Measurements from ENCODE around the gene SKAP1. TPM values are rescaled to one million over a fixed set of nuclear protein-coding genes. Genes with fewer than 3 reads are reported as not detected.

Gene SKAP1
- total RNA-seq, 1 experiment from 2014 or later: 0.31 TPM

GRCh38 chr17:48432820-48433775, 3.1 kb upstream of the SKAP1 start:
- Histone ChIP-seq H3K4me1 (replicated peaks; ENCODE audit: insufficient read depth) (no peaks in the 10 kb centered on the region), H2AFZ (no peak overlapping the region), H3F3A (ENCODE audit: insufficient read depth, low read depth) (no peaks in the 10 kb centered on the region), H3K27ac (no peak overlapping the region), H3K4me3 (no peak overlapping the region), H3K36me3 (ENCODE audit: low read depth) (no peaks in the 10 kb centered on the region), H3K79me2 (ENCODE audit: low read depth) (no peaks in the 10 kb centered on the region), H3K9me3 (ENCODE audit: insufficient read depth, low read depth) (no peaks in the 10 kb centered on the region), H4K20me1 (ENCODE audit: insufficient read depth) (no peaks in the 10 kb centered on the region), H3K9me2 (ENCODE audit: insufficient read depth) (no peaks in the 10 kb centered on the region), H3K27me3 (ENCODE audit: insufficient read depth, low read depth) (no peaks in the 10 kb centered on the region), H3K4me2 (no peak overlapping the region)
- intact Hi-C loops (cut with micrococcal nuclease; ENCODE audit: unreplicated experiment): no loop called here
- TF ChIP-seq EZH2 (IDR thresholded peaks at IDR 0.05; ENCODE audit: low read depth) (no peak), CTCF (conservative IDR thresholded peaks at IDR 0.05) (no peak)
- POLR2A ChIA-PET (ENCODE audit: unreplicated experiment): no interaction called here
- no TSS peak for BruUV-seq (replicated peaks)
- DNase-seq: no peak
- CTCF ChIA-PET: no interaction called here

- H3K9me3 ChIP-seq (ENCODE audit: insufficient read depth, low read depth): no peaks in the 10 kb centered on the region
- H3K4me1 ChIP-seq (replicated peaks; ENCODE audit: insufficient read depth): no peaks in the 10 kb centered on the region
- intact Hi-C loops (cut with micrococcal nuclease; ENCODE audit: unreplicated experiment): no loop called here
- H3K27me3 ChIP-seq (ENCODE audit: insufficient read depth, low read depth): no peaks in the 10 kb centered on the region
- no TSS peak for BruUV-seq (replicated peaks)
- DNase-seq: no peak
- TF ChIP-seq EZH2 (IDR thresholded peaks at IDR 0.05; ENCODE audit: low read depth) (no peak), CTCF (conservative IDR thresholded peaks at IDR 0.05) (no peak)
- H4K20me1 ChIP-seq (ENCODE audit: insufficient read depth): no peaks in the 10 kb centered on the region
- no peak overlapping the region for H3K4me3 ChIP-seq
- ChIA-PET CTCF (no interaction called here), POLR2A (ENCODE audit: unreplicated experiment) (no interaction called here)
- H3K4me2 ChIP-seq: no peak overlapping the region
- no peaks in the 10 kb centered on the region for H3K9me2 ChIP-seq (ENCODE audit: insufficient read depth)
- H3K36me3 ChIP-seq (ENCODE audit: low read depth): no peaks in the 10 kb centered on the region
- no peak overlapping the region for H2AFZ ChIP-seq
- no peak overlapping the region for H3K27ac ChIP-seq
- H3K79me2 ChIP-seq (ENCODE audit: low read depth): no peaks in the 10 kb centered on the region
- no peaks in the 10 kb centered on the region for H3F3A ChIP-seq (ENCODE audit: insufficient read depth, low read depth)
These were observed 858 bp downstream of the SKAP1 start for GRCh38 chr17:48429156-48429555.

DNA sequence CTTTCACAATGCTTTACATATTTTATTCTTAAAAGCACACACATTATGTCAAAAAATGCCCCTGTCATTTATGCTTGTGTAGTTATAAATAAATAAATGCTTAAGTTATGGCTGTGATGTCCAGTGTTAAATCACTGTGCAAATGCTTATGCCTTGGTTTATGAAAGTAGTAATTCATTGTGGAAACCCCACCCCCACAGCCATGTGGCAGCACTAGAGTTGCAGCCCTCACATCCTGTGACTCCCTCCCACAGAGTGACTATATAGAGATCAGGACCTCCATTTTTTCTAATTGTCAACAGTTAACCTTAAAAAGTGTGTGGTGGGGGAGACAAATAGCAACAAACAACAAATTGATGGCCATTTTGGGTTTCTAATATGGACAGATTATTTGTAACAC, 2.4 kb downstream of the SKAP1 start:
- H3K9me3 ChIP-seq (ENCODE audit: insufficient read depth, low read depth): no peaks in the 10 kb centered on the region
- H3K4me1 ChIP-seq (replicated peaks; ENCODE audit: insufficient read depth): no peaks in the 10 kb centered on the region
- intact Hi-C loops (cut with micrococcal nuclease; ENCODE audit: unreplicated experiment): no loop called here
- ChIA-PET POLR2A (ENCODE audit: unreplicated experiment) (no interaction called here), CTCF (no interaction called here)
- no peak for DNase-seq
- H3K9me2 ChIP-seq (ENCODE audit: insufficient read depth): no peaks in the 10 kb centered on the region
- H3K27me3 ChIP-seq (ENCODE audit: insufficient read depth, low read depth): no peaks in the 10 kb centered on the region
- H3K4me3 ChIP-seq: no peak overlapping the region
- no TSS peak for BruUV-seq (replicated peaks)
- H3K4me2 ChIP-seq: no peak overlapping the region
- H3K79me2 ChIP-seq (ENCODE audit: low read depth): no peaks in the 10 kb centered on the region
- no peaks in the 10 kb centered on the region for H3F3A ChIP-seq (ENCODE audit: insufficient read depth, low read depth)
- no peak for TF ChIP-seq CTCF (conservative IDR thresholded peaks at IDR 0.05)
- TF ChIP-seq EZH2 (IDR thresholded peaks at IDR 0.05; ENCODE audit: low read depth): no peak
- no peak overlapping the region for H2AFZ ChIP-seq
- no peak overlapping the region for H3K27ac ChIP-seq
- no peaks in the 10 kb centered on the region for H3K36me3 ChIP-seq (ENCODE audit: low read depth)
- no peaks in the 10 kb centered on the region for H4K20me1 ChIP-seq (ENCODE audit: insufficient read depth)
